Hepatocyte (in vitro differentiated cells): ENCODE measurements around the gene OXER1. TPM values are rescaled to one million over a fixed set of nuclear protein-coding genes. Genes with fewer than 3 reads are reported as not detected.
A peak's percentile ranks its signal among the peaks of the same experiment; 100 is the strongest.

Experiments
- DNase-seq: peaks from one replicate; pipeline ENCODE4 v3.0.0-alpha.2; 2016; ENCODE audit warnings: low spot score
- H2AFZ ChIP-seq: fragments of 200-600 bp; sonication (generic); 2 replicates; pipeline ENCODE4 v1.6.0; 2016; ENCODE audit warnings: antibody characterized with exemption, mild to moderate bottlenecking
- H3K27ac ChIP-seq: fragments of 200-600 bp; sonication (generic); 2 replicates; pipeline ENCODE4 v1.5.1; 2016; ENCODE audit warnings: mild to moderate bottlenecking
- H3K27me3 ChIP-seq: fragments of 200-600 bp; sonication (generic); 2 replicates; pipeline ENCODE4 v1.6.1; 2016
- H3K36me3 ChIP-seq: fragments of 200-600 bp; sonication (generic); replicated peaks from 2 replicates; pipeline ENCODE4 v1.5.1; 2016; ENCODE audit warnings: low read depth; ENCODE audit not compliant: insufficient read depth
- H3K4me1 ChIP-seq: fragments of 200-600 bp; sonication (generic); 2 replicates; pipeline ENCODE4 v1.5.1; 2016; ENCODE audit warnings: mild to moderate bottlenecking, moderate library complexity; ENCODE audit not compliant: insufficient read depth
- H3K4me2 ChIP-seq: fragments of 200-600 bp; sonication (generic); 2 replicates; pipeline ENCODE4 v1.6.0; 2016
- H3K4me3 ChIP-seq: fragments of 200-600 bp; sonication (generic); 2 replicates; pipeline ENCODE4 v1.5.1; 2016; ENCODE audit warnings: mild to moderate bottlenecking
- H3K79me2 ChIP-seq: fragments of 200-600 bp; sonication (generic); 2 replicates; pipeline ENCODE4 v1.6.0; 2017; ENCODE audit warnings: mild to moderate bottlenecking
- H3K9me2 ChIP-seq: fragments of 200-600 bp; sonication (generic); replicated peaks from 2 replicates; pipeline ENCODE4 v1.6.0; 2017; ENCODE audit warnings: mild to moderate bottlenecking; ENCODE audit not compliant: insufficient read depth
- H3K9me3 ChIP-seq: fragments of 200-600 bp; sonication (generic); 2 replicates; pipeline ENCODE4 v1.5.1; 2016; ENCODE audit warnings: low read depth, mild to moderate bottlenecking
- H4K20me1 ChIP-seq: fragments of 200-600 bp; sonication (generic); 2 replicates; pipeline ENCODE4 v1.6.0; 2016; ENCODE audit warnings: mild to moderate bottlenecking; ENCODE audit not compliant: insufficient read depth, poor library complexity, severe bottlenecking
- CTCF ChIP-seq: fragments of 200-600 bp; sonication (generic); IDR thresholded peaks from 2 replicates; pipeline ENCODE4 v1.5.1; 2016; ENCODE audit warnings: antibody characterized with exemption, mild to moderate bottlenecking; ENCODE audit not compliant: poor library complexity
- EZH2 ChIP-seq: fragments of 200-600 bp; sonication (generic); IDR thresholded peaks from 2 replicates; pipeline ENCODE4 v1.6.1; 2016; ENCODE audit warnings: antibody characterized with exemption, mild to moderate bottlenecking, borderline replicate concordance
- EZH2phosphoT487 ChIP-seq: fragments of 200-600 bp; sonication (generic); IDR thresholded peaks from one replicate; pipeline ENCODE4 v1.6.1; 2018; ENCODE audit warnings: antibody characterized with exemption, mild to moderate bottlenecking, low read depth, moderate library complexity; ENCODE audit not compliant: unreplicated experiment, severe bottlenecking
- WGBS: methylation state at CpG from one replicate; pipeline ENCODE4 v1.1.6; 2016; ENCODE audit warnings: low lambda C conversion rate; ENCODE audit errors: missing lambda C conversion rate; 5-methylcytosine and 5-hydroxymethylcytosine counted together
- polyA plus RNA-seq: library from polyadenylated mRNA; unstranded; fragments of >200 nt; fragmentation: Nextera tagmentation; extraction: Ambion mirVana; gene quantifications from 2 replicates; pipeline ENCODE4 v1.2.1, GENCODE V29; 2016
- total RNA-seq: library from RNA; depleted of rRNA; stranded (reverse); fragments of >200 nt; gene quantifications from 2 replicates; pipeline ENCODE4 v1.2.3, GENCODE V29; 2014

The OXER1 gene
- total and polyA plus RNA-seq, 2 experiments from 2014 or later = 5.1 to 9.5 TPM

DNA sequence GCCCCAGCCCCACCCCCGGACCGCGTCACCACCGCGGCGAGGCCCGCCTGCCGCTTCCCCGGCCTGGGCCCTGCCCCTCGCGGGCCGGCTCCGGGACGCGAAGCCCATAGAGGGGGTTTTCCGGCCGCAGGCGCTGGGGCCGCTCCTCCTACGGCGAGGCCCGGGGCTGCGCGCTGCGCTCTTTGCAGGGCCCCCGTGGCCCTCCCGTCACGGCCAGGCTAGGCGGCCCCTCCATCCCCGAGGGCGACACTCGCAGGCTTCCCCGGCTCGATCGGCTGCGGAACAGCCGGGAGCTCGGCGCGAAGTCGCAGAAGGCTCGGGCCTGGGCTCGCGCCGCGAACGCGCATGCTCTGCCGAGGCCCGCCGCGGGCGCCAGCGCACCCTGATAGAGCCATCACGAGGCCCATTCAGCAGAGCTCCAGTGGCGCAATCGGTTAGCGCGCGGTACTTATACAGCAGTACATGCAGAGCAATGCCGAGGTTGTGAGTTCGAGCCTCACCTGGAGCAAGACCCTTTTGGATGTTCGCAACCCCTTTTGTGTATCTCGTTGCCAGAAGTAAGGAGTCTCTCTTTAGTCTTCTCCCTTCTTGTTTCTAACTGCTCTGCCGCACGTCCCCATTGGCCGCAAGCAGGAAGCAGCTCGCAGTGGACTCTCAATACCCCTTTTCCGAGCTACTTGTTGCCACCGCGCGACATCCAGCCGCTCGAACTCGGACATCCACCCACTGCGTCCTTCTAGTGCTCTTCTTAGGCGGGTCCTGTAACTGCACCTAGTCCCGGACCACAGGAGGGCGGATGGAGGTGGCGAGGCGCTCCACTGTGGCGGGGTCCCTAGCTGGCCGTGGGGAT lies 46.4 kb upstream of the OXER1 start:
- Histone ChIP-seq H3K27me3 (no peaks in the 10 kb centered on the region), H3K9me3 (no peaks in the 10 kb centered on the region), H3K36me3 (no peaks in the 10 kb centered on the region), H4K20me1 (no peaks in the 10 kb centered on the region), H3K4me1 (peaks cover 14% of the 10 kb centered on the region), H3K79me2 (no peaks in the 10 kb centered on the region), H3K27ac (peak overlapping the region; percentile 99), H3K4me2 (peak overlapping the region; percentile 85), H2AFZ (peak overlapping the region; percentile 90), H3K9me2 (no peaks in the 10 kb centered on the region), H3K4me3 (peak overlapping the region; percentile 39)
- 2% methylated on average over 72 of the region's 83 CpGs for WGBS
- no peak for TF ChIP-seq EZH2
- no peak for TF ChIP-seq EZH2phosphoT487
- TF ChIP-seq CTCF = no peak
- peak; percentile 96 for DNase-seq

DNA sequence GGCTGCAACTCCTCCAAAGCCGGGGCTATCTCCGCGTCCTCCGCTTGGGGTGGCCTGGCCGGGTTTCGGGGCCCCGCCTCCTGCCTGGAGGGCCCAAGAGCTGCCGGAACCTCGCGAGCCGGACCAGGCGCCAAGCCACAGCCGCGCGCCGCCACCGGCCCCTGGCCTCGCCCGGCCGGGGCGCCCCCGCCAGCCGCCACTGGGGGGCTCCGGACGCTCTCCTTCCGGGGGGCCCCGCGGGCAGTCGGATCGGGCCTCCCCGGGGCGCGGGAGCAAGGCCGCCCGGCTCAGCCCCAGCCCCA lies 45.8 kb upstream of the OXER1 start:
- peak overlapping the region; percentile 21 for H3K4me3 ChIP-seq
- peak; percentile 94 for DNase-seq
- H3K36me3 ChIP-seq = no peaks in the 10 kb centered on the region
- H3K4me1 ChIP-seq = peaks cover 14% of the 10 kb centered on the region
- no peaks in the 10 kb centered on the region for H3K79me2 ChIP-seq
- H4K20me1 ChIP-seq = no peaks in the 10 kb centered on the region
- TF ChIP-seq EZH2phosphoT487 (no peak), CTCF (no peak), EZH2 (no peak)
- H3K27me3 ChIP-seq = no peaks in the 10 kb centered on the region
- H3K4me2 ChIP-seq = peak overlapping the region; percentile 85
- H3K9me3 ChIP-seq = no peaks in the 10 kb centered on the region
- H3K9me2 ChIP-seq = no peaks in the 10 kb centered on the region
- 0% methylated on average over 17 of the region's 35 CpGs for WGBS
- H3K27ac ChIP-seq = peak overlapping the region; percentile 99
- peak overlapping the region; percentile 64 for H2AFZ ChIP-seq

DNA sequence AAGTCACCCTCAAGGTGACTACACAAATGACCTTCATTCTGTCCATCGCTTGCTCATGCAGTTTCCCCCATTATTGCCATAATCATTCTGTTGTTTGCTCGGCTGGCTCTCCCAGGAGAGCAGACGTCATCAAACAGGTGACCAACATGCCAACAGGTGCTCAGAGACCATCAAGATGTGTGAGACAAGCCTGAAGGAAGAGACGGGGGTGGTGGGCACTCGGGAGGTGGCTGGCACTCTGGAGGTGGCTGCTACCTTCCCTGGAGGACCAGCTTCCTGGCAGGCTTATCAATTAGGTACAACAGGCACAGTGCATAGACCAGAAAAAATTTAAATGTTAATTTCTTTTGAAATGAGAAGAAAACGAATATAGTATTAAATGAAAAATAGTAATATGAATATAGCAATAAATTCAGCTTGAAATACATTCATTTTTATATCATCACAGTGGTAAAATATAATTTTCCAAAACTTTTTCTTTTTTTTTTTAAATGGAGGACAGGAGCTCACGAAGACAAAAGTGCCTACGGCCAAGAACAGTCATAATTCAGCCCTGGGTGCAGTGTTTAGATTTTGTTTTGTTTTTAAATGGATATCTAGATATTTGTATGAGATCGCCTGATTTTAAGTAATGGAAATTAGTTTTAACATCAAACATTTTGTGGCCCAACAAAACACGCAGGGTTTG lies 45.3 kb upstream of the OXER1 start:
- 46% methylated on average over 10 of the region's 10 CpGs for WGBS
- H3K27me3 ChIP-seq = no peaks in the 10 kb centered on the region
- peak overlapping the region; percentile 64 for H2AFZ ChIP-seq
- TF ChIP-seq CTCF (no peak), EZH2phosphoT487 (no peak), EZH2 (no peak)
- peak overlapping the region; percentile 85 for H3K4me2 ChIP-seq
- no peaks in the 10 kb centered on the region for H3K9me3 ChIP-seq
- H3K9me2 ChIP-seq = no peaks in the 10 kb centered on the region
- no peaks in the 10 kb centered on the region for H3K36me3 ChIP-seq
- peaks cover 14% of the 10 kb centered on the region for H3K4me1 ChIP-seq
- H3K79me2 ChIP-seq = no peaks in the 10 kb centered on the region
- H3K27ac ChIP-seq = peak overlapping the region; percentile 99
- H4K20me1 ChIP-seq = no peaks in the 10 kb centered on the region
- DNase-seq = peak; percentile 46
- peak overlapping the region; percentile 21 for H3K4me3 ChIP-seq
